ENCODE measurements around the gene PXK. TPM values are rescaled to one million over a fixed set of nuclear protein-coding genes. Genes with fewer than 3 reads are reported as not detected.

The PXK gene
- total RNA-seq, 2 donors from 2014 or later: 19.6 to 21.8 TPM

- Histone ChIP-seq H3K9me3 (no peaks in the 10 kb centered on the region), H3K4me3 (no peak overlapping the region), H3K36me3 (no peaks in the 10 kb centered on the region), H3K27ac (no peak overlapping the region), H3K27me3 (replicated peaks; ENCODE audit: insufficient read depth) (no peaks in the 10 kb centered on the region), H3K4me1 (replicated peaks) (no peaks in the 10 kb centered on the region)
- intact Hi-C loops (cut with DNase I): no loop called here
- DNase-seq (ENCODE audit: low spot score): no peak
- WGBS: 80% methylated on average over 9 of the region's 9 CpGs
- no peak for TF ChIP-seq CTCF (IDR thresholded peaks at IDR 0.05)
- TF ChIP-seq POLR2AphosphoS5 (IDR thresholded peaks at IDR 0.05): no peak
- no peak for TF ChIP-seq POLR2A (IDR thresholded peaks at IDR 0.05)
Measured at GRCh38 chr3:58291671-58292338, 40.9 kb upstream of the PXK start.

GRCh38 chr3:58292866-58293265, 39.8 kb upstream of the PXK start:
- intact Hi-C loops (cut with DNase I): no loop called here
- no peaks in the 10 kb centered on the region for H3K9me3 ChIP-seq
- no peaks in the 10 kb centered on the region for H3K4me1 ChIP-seq (replicated peaks)
- no peak for DNase-seq (ENCODE audit: low spot score)
- no peak overlapping the region for H3K4me3 ChIP-seq
- H3K36me3 ChIP-seq: no peaks in the 10 kb centered on the region
- no peak for TF ChIP-seq POLR2A (IDR thresholded peaks at IDR 0.05)
- TF ChIP-seq CTCF (IDR thresholded peaks at IDR 0.05): no peak
- no peak for TF ChIP-seq POLR2AphosphoS5 (IDR thresholded peaks at IDR 0.05)
- no peak overlapping the region for H3K27ac ChIP-seq
- WGBS: 90% methylated on average over 10 of the region's 10 CpGs
- H3K27me3 ChIP-seq (replicated peaks; ENCODE audit: insufficient read depth): no peaks in the 10 kb centered on the region

- Histone ChIP-seq H3K27me3 (replicated peaks; ENCODE audit: insufficient read depth) (no peaks in the 10 kb centered on the region), H3K27ac (no peak overlapping the region), H3K4me1 (replicated peaks) (no peaks in the 10 kb centered on the region), H3K36me3 (no peaks in the 10 kb centered on the region), H3K4me3 (no peak overlapping the region), H3K9me3 (no peaks in the 10 kb centered on the region)
- TF ChIP-seq CTCF (IDR thresholded peaks at IDR 0.05): no peak
- TF ChIP-seq POLR2AphosphoS5 (IDR thresholded peaks at IDR 0.05): no peak
- TF ChIP-seq POLR2A (IDR thresholded peaks at IDR 0.05): no peak
- intact Hi-C loops (cut with DNase I): no loop called here
- 76% methylated on average over 9 of the region's 9 CpGs for WGBS
- DNase-seq (ENCODE audit: low spot score): no peak
Measured at GRCh38 chr3:58293516-58293915, 39.2 kb upstream of the PXK start.

GRCh38 chr3:58296269-58296668, 36.4 kb upstream of the PXK start:
- intact Hi-C loops (cut with DNase I): loop anchor here (5.0 kb wide), 2 partner anchors 59 to 119 kb away; partner anchors contain the start of gene ABHD6

More at GRCh38 chr3:58296269-58296668, 36.4 kb upstream of the PXK start:
- H3K4me3 ChIP-seq: no peak overlapping the region
- no peaks in the 10 kb centered on the region for H3K27me3 ChIP-seq (replicated peaks; ENCODE audit: insufficient read depth)
- no peak overlapping the region for H3K27ac ChIP-seq
- TF ChIP-seq CTCF (IDR thresholded peaks at IDR 0.05) (no peak), POLR2A (IDR thresholded peaks at IDR 0.05) (no peak), POLR2AphosphoS5 (IDR thresholded peaks at IDR 0.05) (no peak)
- no peak for DNase-seq (ENCODE audit: low spot score)
- H3K36me3 ChIP-seq: no peaks in the 10 kb centered on the region
- no peaks in the 10 kb centered on the region for H3K9me3 ChIP-seq
- 46% methylated on average over 5 of the region's 5 CpGs for WGBS
- no peaks in the 10 kb centered on the region for H3K4me1 ChIP-seq (replicated peaks)
